GM19035 (cell line): Measurements from ENCODE around the gene SYNM.

Source experiments
- ATAC-seq: cut with Tn5 transposase; IDR thresholded peaks from one replicate; pipeline ENCODE4 v1.9.1; 2021; ENCODE audit not compliant: unreplicated experiment

SYNM gene

DNA sequence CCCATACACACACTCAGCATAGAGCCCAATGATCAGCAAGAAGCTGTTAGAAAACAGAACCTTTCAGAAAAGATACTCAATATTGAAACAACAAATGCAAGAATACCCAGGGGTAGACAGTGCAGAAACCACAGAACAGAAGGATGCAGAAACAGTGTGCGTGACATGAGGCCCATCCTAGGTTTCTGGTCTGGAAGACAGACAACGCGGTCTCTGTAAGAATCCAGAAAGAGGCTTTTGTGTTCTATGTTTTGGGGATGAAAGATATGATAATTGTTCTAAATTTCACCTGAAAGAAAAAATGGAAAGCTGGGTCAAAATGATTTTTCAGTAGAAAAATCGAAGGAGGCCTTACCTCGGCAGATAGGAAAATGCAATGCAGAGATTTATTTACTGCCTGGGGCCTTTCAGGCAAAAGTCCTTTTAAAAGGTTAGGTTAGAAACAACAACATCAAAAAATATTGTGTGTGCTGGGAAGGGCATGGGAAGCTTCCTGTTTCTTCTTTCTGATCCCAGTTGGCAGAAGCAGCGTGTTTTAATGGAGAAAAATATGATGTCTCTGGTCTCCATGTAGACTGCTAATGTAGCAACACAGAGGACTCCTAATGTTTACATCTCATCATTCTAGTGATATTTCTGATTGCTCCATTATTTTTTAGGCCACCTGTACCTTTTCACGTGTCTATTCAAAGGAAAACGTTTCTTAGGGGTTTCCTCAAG is 17.0 kb downstream of the SYNM start:
- ATAC-seq: no peak

DNA sequence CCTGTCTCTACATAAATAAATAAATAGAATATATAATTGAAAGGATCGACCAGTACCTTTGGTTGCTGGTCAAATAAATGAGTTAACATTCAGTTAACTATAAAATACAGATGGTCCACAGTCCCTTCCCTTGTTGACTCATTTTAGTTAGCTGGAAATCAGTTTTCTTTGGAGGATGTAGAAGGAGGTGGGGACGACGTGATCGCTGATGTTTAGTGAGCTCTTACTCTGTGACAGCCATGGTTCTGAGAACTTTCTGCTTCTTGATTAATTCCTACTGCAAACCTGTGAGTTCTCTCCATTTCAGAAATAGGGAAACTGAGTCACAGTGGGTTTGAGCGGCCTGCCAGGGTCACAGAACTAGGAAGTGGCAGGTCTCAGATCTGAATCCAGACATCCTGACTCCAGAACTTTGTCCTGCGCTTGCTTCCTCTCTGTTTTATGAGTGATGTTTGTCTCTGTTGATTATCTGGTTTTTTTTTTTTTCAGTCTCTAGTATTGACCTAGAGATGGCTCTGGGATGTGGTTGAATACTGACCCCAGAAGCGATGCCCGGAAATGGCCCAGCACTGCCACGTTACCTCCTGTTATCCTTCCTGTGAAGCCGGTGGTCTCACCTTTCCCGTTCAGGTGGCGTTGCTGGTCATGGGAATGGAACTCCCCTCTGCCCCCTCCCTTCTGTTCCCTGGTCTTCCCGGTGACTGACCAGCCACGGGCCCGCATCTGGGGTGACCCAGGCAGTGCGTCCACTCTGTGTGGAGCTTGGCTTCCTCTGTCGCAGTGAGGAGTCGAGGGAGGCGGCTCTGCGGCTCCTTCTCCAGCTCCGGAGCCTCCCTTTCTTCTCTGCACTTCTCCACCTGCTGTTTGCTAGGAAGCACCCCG is 18.2 kb downstream of the SYNM start:
- no peak for ATAC-seq

DNA sequence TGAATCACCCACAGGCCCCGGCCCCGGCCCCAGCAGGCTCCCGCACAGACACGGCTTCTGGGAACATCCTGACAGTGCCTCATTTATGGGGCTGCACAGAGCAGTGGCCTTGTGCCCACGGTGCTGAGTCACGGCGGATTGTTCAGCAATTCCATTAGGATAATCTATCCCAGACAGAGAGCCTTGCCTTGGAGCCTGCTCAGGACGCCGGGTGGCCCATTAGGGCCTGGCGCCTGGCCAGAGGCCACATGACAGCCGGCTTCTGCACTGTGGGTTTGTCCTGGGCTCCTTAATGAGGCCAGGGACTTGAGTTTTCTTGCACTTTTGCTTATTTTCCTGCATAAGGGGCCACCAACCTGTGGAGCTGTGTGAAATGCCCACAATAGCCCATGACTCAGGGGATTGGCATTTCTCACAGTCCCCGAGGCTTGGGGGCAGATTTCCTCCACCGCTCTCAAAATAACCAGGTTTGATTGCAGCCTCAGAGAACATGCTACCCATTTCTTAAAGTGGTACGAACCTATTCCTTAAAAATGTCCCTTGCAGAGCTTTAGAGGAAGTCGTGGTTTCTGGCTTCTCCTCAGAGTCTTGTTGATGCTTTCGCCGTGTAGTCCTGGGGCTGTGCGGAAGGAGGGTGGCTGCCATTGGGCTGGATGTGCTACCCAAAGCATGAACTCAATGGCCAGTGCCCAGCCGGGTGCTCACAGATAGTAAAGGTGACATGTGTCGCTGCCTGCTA is 19.0 kb downstream of the SYNM start:
- no peak for ATAC-seq

DNA sequence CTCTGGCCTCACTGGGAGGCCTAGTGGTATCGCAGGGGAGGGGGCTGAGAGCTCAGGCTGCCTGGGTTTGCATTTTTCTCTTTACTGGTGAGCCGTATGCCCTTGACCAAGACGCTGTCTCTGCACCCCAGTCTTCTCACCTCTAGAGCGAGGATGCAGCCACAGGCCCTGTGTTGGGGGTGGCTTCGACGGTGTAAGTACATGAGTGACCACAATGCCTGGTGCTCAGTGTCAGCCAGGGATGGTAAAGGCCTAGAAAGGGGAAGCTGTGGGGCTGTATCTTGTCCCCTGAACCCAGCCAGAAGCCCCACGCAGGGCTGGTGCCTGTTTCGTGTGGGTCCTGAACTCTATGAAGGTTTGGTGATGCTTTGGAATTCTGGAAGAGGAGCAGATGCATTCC is 19.8 kb downstream of the SYNM start:
- no peak for ATAC-seq

DNA sequence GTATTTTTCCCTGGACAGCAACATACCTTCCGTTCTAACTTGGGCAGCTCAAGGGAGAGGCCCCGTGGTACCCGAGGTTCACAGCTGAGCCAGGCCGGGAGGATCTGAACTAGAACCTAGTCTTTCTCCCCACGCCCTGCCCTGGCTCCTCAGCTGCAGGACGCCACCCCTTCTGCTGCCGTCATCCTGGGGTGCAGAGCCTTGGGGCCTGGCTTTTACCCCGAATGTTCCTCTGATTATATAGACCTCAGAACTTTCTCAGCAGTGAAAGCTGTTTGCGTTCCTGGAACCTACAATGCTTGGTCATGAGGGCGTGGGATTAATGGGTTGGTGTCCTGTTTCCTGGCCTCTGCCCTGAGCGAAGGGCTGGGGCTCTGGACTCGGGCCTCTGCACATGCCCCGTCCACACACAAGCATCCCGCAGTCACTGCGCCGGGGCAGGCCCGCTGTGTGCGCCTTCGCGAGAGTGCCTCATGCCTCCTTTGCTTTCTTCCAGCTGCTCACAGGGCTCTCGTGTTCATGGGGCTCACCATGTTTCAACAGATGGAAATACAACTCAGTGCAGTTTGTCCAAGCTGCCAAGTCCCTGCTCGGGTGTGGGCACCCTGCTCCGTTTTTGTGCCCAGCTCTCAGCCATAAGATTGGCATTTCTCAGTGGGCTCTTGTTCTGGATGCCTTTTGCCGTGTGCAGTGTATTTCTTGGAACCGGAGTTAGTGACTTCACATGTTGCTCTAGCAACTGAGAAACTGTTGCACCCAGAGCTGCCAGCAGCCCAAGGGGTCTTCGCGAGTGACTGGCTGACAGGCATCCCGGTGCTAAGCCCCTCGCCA is 20.4 kb downstream of the SYNM start:
- no peak for ATAC-seq

DNA sequence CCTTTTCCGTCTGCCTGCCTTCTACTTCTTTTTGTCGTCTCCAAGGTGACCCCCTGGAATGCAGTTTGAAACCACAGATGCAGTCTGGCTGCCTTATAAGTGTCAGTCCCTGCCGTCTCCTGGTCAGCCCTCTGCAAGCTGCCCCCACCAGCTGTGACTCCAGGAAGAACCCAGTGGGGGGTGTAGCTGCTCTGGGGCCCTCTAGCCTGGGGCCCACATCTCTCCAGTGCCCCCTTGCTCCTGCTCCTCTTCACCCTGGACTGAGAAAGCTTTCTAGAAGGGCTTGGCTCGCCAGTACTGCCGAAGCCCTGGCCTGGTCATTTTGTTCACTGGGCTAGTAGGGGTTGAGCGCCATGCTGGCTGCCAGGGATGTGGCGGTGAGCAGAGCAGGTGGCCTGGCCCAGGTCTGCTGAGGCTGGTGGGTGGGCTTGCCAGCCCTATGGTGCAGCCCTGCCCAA is 21.3 kb downstream of the SYNM start:
- ATAC-seq: no peak

DNA sequence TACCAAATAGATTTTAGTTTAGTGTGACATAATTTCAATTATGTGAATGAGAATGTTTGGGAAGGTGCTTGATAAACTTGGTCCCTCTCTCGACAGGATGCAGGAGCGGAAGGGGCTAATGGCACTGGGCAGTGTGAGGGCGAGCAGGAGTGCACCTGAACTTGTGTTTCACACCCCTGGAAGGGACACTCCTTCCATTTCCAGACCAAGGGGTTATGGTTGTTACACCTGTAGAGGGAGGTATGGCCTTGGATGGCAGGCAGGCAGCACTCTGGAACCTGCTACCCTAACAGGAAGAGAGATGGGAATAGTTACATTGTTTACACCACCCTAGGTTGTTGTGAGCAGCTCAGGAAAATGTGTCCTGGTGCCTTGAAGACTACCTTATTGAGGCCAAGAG is 22.1 kb downstream of the SYNM start:
- no peak for ATAC-seq

DNA sequence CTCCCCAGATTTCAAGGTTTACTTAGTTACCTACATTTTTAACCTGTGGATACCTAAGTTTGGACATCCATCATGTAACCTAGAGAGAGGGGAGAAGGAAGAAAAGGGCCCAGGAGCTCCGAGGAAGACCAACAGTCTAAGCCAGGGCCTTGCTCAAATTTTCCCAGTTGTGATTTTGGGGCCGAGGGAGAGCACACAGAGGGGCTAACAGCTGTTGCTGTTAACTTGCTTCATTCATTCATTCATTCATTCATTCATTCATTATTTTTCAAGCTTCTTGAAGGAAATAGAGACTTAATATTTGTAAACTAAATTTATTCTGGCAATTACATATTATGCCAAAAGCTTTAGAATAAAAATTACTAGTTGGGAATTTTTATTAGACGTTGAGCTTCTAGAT is 22.9 kb downstream of the SYNM start:
- ATAC-seq: no peak

DNA sequence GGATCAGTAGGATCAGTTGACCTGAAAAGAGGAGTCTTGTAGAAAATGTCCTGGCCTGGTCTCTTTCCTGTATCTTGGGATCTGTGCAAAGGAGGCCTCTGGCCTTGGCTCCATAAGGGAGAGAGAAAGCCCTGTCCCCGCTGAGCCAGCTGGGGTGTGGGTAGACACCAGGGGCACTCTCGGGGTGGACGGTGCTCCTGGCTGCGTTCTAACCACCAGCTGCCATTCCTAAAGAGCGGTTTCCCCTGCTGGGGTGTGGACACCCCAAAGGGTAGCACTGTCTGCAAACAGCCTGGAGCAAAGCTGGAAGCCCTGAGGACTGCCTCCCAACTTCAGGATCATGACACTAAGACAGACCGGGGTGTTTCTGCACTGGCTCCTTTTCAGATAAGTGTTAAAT is 23.5 kb downstream of the SYNM start:
- ATAC-seq: no peak

DNA sequence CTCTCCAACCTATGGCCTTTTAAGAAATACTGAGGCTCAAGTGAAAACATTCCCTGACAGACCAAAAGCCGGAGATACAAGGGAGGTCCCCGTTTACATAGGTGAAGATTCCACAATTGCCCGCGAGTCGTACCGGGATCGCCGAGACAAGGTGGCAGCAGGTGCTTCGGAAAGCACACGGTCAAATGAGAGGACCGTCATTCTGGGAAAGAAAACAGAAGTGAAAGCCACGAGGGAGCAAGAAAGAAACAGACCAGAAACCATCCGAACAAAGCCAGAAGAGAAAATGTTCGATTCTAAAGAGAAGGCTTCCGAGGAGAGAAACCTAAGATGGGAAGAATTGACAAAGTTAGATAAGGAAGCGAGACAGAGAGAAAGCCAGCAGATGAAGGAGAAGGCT is 24.8 kb downstream of the SYNM start:
- ATAC-seq: no peak

DNA sequence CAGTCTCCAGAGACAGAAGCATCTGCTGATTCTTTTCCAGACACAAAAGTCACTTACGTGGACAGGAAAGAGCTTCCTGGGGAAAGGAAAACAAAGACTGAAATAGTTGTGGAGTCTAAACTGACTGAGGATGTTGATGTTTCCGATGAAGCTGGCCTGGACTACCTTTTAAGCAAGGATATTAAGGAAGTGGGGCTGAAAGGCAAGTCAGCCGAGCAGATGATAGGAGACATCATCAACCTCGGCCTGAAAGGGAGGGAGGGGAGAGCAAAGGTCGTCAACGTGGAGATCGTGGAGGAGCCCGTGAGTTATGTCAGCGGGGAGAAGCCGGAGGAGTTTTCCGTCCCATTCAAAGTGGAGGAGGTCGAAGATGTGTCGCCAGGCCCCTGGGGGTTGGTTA is 25.4 kb downstream of the SYNM start:
- no peak for ATAC-seq

DNA sequence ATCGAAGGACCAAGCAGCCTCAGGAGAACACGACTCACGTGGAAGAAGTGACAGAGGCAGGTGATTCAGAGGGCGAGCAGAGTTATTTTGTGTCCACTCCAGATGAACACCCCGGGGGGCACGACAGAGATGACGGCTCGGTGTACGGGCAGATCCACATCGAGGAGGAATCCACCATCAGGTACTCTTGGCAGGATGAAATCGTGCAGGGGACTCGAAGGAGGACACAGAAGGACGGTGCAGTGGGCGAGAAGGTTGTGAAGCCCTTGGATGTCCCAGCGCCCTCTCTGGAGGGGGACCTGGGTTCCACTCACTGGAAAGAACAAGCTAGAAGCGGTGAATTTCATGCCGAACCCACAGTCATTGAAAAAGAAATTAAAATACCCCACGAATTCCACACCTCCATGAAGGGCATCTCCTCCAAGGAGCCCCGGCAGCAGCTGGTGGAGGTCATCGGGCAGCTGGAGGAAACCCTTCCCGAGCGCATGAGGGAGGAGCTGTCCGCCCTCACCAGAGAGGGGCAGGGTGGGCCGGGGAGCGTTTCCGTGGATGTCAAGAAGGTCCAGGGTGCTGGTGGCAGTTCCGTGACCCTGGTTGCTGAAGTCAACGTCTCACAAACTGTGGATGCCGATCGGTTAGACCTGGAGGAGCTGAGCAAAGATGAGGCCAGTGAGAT is 26.0 kb downstream of the SYNM start:
- ATAC-seq: no peak

DNA sequence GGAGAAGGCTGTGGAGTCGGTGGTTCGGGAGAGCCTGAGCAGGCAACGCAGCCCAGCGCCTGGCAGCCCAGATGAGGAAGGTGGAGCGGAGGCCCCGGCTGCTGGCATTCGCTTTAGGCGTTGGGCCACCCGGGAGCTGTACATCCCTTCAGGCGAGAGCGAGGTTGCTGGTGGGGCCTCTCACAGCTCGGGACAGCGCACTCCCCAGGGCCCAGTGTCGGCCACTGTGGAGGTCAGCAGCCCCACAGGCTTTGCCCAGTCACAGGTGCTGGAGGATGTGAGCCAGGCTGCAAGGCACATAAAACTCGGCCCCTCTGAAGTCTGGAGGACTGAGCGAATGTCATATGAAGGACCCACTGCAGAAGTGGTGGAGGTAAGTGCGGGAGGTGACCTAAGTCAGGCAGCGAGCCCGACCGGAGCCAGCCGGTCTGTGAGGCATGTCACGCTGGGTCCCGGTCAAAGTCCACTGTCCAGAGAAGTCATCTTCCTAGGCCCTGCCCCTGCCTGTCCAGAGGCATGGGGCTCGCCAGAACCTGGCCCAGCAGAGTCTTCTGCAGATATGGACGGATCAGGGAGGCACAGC is 26.7 kb downstream of the SYNM start:
- ATAC-seq: no peak

DNA sequence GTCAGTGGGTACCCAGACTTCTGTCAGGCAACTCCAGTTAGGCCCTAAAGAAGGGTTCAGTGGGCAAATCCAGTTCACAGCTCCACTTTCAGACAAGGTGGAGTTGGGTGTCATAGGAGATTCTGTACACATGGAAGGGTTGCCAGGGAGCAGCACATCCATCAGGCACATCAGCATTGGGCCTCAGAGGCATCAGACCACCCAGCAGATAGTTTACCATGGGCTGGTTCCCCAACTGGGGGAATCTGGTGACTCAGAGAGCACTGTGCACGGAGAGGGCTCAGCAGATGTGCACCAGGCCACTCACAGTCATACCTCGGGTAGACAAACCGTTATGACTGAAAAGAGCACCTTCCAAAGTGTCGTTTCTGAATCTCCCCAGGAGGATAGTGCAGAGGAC is 27.2 kb downstream of the SYNM start:
- no peak for ATAC-seq

DNA sequence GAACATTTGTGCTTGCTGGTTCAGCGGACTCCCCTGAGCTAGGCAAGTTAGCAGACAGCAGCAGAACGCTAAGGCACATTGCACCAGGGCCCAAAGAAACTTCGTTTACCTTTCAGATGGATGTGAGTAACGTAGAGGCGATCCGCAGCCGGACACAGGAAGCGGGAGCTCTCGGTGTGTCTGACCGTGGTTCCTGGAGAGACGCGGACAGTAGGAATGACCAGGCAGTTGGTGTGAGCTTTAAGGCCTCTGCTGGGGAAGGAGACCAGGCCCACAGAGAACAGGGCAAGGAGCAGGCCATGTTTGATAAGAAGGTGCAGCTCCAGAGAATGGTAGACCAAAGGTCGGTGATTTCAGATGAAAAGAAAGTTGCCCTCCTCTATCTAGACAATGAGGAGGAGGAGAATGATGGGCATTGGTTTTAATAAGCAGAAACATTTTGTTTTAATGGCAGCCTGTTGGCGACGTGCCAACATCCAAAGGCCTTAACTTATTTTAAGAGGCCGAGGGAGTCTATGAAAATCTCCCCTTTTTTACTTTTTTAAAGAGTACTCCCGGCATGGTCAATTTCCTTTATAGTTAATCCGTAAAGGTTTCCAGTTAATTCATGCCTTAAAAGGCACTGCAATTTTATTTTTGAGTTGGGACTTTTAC is 27.9 kb downstream of the SYNM start:
- ATAC-seq: no peak

DNA sequence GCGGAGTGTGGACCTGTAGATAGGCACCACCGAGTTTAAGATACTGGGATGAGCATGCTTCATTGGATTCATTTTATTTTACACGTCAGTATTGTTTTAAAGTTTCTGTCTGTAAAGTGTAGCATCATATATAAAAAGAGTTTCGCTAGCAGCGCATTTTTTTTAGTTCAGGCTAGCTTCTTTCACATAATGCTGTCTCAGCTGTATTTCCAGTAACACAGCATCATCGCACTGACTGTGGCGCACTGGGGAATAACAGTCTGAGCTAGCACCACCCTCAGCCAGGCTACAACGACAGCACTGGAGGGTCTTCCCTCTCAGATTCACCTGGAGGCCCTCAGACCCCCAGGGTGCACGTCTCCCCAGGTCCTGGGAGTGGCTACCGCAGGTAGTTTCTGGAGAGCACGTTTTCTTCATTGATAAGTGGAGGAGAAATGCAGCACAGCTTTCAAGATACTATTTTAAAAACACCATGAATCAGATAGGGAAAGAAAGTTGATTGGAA is 29.5 kb downstream of the SYNM start:
- no peak for ATAC-seq

DNA sequence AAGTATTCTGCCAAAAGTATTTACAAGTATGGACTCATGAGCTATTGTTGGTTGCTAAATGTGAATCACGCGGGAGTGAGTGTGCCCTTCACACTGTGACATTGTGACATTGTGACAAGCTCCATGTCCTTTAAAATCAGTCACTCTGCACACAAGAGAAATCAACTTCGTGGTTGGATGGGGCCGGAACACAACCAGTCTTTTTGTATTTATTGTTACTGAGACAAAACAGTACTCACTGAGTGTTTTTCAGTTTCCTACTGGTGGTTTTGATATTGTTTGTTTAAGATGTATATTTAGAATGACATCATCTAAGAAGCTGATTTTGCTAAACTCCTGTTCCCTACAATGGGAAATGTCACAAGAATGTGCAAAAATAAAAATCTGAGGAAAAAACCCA is 30.3 kb downstream of the SYNM start:
- peak; percentile 73 for ATAC-seq

DNA sequence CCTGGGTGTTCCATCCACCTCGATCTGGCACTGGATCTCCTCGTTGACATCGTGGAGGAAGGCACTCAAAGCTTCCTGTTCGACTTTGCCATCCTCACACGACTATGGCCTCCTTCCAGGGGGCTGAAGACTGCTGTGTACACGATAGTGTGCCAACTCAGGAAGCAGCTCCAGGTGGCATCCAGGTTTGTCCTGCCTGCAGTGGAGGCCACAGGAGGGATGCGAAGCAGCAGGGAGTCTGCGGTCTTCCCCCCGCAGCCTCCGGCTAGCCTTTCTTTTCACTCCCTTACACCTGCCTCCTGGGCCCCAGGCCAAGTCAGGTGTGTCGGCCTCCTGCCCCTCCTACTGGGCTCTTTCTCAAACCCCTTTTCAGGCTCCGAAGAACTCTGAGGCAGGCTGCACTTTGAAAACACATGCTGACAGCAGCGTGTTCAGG is 32.2 kb downstream of the SYNM start:
- no peak for ATAC-seq

DNA sequence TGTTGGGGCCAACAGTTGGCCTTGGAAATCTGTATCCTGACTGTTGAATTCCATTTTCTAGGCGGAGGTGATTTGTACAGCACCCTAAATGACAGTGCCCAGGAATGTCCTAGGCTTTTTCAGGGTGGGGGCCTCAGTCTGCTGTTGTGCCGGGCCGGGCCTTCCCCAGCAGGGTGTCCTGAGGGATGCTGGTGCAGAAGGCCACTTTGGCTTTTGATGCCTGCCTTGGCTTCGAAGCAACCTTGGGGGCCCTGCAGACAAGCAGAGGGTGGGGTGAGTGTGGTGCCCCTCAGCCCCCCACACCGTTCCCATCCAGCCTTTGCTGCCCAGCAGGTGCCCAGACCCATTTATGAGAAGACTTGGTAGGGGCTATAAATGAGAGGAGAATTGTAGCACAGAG is 33.0 kb downstream of the SYNM start:
- no peak for ATAC-seq
